ENCODE data around the gene CHSY1.

DNA sequence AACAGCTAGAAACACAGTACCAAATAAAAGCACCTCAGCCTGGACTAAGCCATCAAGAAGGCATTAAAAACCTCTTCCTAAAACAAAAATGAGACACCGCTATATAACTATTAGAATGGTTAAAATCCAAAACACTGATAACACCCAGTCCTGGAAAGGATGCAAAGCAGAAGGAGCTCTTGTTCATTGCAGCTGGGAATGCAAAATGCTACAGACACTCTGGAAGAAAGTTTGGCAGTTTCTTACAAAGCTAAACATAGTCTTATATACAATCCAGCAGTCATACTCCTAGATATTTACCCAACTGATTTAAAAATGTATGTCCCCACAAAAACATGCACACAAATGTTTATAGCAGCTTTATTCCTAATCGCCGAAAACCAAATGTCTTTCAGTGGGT, 35.7 kb downstream of the CHSY1 start:
- TF ChIP-seq CTCF (conservative IDR thresholded peaks at IDR 0.05) (no peak), ZFX (IDR thresholded peaks at IDR 0.05) (no peak)
